Endothelial cell (in vitro differentiated cells): ENCODE measurements around the gene DCTPP1. TPM values are rescaled to one million over a fixed set of nuclear protein-coding genes. Genes with fewer than 3 reads are reported as not detected.

Source experiments
- total RNA-seq: library from RNA; stranded (reverse); fragmentation: NEBNext Ultra II Directional; extraction: Animal tissue kit (Norgen Biotek cat#: 25700); gene quantifications from one replicate; pipeline ENCODE4 v1.2.1, GENCODE V29; 2021; ENCODE audit not compliant: unreplicated experiment

Gene DCTPP1
- total RNA-seq, 1 donor from 2014 or later: 61.1 TPM

Other genes with a start within 250 kb of the DCTPP1 start
- 24.9 TPM for gene CORO1A, start 246.4 kb downstream of the DCTPP1 start, total RNA-seq
- gene BOLA2B, start 236.4 kb downstream of the DCTPP1 start, total RNA-seq: 70.6 TPM
- 61.0 TPM for gene SLX1A, start 236.2 kb downstream of the DCTPP1 start, total RNA-seq
- 17.9 TPM for gene SULT1A3, start 230.8 kb downstream of the DCTPP1 start, total RNA-seq
- 10.7 TPM for gene NPIPB13, start 181.6 kb downstream of the DCTPP1 start, total RNA-seq
- gene CD2BP2, start 74.7 kb downstream of the DCTPP1 start, total RNA-seq: 77.2 TPM
- 62.4 TPM for gene TBC1D10B, start 59.5 kb downstream of the DCTPP1 start, total RNA-seq
- gene MYL11, start 55.2 kb downstream of the DCTPP1 start, total RNA-seq: 0.85 TPM
- gene SEPTIN1, start 47.5 kb downstream of the DCTPP1 start, total RNA-seq: 1.6 TPM
- gene ZNF48, start 34.6 kb downstream of the DCTPP1 start, total RNA-seq: 40.4 TPM
- 16.3 TPM for gene ZNF771, start 22.4 kb downstream of the DCTPP1 start, total RNA-seq
- gene SEPHS2, start 15.8 kb upstream of the DCTPP1 start, total RNA-seq: 43.1 TPM
- gene ITGAL, start 42.7 kb upstream of the DCTPP1 start, total RNA-seq: not detected
- gene ZNF768, start 96.5 kb upstream of the DCTPP1 start, total RNA-seq: 31.4 TPM
- 9.7 TPM for gene ZNF747, start 104.8 kb upstream of the DCTPP1 start, total RNA-seq
- gene ZNF764, start 128.3 kb upstream of the DCTPP1 start, total RNA-seq: 13.8 TPM
- 9.6 TPM for gene ZNF688, start 141.7 kb upstream of the DCTPP1 start, total RNA-seq
- 33.5 TPM for gene ZNF785, start 155.7 kb upstream of the DCTPP1 start, total RNA-seq
- 12.0 TPM for gene ZNF689, start 180.4 kb upstream of the DCTPP1 start, total RNA-seq
- 45.3 TPM for gene PRR14, start 220.9 kb upstream of the DCTPP1 start, total RNA-seq
- 60.9 TPM for gene FBRS, start 228.4 kb upstream of the DCTPP1 start, total RNA-seq